Hepatocyte (in vitro differentiated cells): ENCODE results near the gene NPC1.

ENCODE experiments used
- EZH2 ChIP-seq: fragments of 200-600 bp; sonication (generic); IDR thresholded peaks from 2 replicates; pipeline ENCODE4 v1.6.1; 2016; ENCODE audit warnings: antibody characterized with exemption, mild to moderate bottlenecking, borderline replicate concordance
- EZH2phosphoT487 ChIP-seq: fragments of 200-600 bp; sonication (generic); IDR thresholded peaks from one replicate; pipeline ENCODE4 v1.6.1; 2018; ENCODE audit warnings: antibody characterized with exemption, mild to moderate bottlenecking, low read depth, moderate library complexity; ENCODE audit not compliant: unreplicated experiment, severe bottlenecking
- TF ChIP-seq, protein P1 (sequence below): fragments of 200-600 bp; sonication (generic); IDR thresholded peaks from 2 replicates; pipeline ENCODE4 v1.5.1; 2016; ENCODE audit warnings: antibody characterized with exemption, mild to moderate bottlenecking; ENCODE audit not compliant: poor library complexity

DNA sequence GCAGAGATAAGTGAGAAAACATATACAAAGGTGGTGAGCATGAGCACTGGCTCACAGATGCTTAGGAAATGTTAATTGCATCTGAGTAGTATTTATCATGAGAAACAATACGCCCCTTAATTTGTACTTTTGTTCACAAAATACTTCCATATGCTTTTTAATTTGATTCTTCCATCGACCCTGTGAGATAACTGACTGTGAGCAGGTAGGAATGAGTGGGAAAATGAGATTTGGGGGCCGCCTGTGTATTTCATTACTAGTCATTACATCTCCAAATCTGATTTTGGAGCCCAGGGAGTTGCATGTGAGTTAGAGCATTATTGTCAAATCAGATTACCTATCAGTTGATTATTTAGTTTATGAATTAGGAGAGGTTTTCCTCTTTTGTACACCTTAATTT lies 36.7 kb upstream of the NPC1 start:
- TF ChIP-seq, protein P1, sequence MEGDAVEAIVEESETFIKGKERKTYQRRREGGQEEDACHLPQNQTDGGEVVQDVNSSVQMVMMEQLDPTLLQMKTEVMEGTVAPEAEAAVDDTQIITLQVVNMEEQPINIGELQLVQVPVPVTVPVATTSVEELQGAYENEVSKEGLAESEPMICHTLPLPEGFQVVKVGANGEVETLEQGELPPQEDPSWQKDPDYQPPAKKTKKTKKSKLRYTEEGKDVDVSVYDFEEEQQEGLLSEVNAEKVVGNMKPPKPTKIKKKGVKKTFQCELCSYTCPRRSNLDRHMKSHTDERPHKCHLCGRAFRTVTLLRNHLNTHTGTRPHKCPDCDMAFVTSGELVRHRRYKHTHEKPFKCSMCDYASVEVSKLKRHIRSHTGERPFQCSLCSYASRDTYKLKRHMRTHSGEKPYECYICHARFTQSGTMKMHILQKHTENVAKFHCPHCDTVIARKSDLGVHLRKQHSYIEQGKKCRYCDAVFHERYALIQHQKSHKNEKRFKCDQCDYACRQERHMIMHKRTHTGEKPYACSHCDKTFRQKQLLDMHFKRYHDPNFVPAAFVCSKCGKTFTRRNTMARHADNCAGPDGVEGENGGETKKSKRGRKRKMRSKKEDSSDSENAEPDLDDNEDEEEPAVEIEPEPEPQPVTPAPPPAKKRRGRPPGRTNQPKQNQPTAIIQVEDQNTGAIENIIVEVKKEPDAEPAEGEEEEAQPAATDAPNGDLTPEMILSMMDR = no peak
- TF ChIP-seq EZH2 (no peak), EZH2phosphoT487 (no peak)
